ENCODE results near the gene ATP8B3.

The ATP8B3 gene

DNA sequence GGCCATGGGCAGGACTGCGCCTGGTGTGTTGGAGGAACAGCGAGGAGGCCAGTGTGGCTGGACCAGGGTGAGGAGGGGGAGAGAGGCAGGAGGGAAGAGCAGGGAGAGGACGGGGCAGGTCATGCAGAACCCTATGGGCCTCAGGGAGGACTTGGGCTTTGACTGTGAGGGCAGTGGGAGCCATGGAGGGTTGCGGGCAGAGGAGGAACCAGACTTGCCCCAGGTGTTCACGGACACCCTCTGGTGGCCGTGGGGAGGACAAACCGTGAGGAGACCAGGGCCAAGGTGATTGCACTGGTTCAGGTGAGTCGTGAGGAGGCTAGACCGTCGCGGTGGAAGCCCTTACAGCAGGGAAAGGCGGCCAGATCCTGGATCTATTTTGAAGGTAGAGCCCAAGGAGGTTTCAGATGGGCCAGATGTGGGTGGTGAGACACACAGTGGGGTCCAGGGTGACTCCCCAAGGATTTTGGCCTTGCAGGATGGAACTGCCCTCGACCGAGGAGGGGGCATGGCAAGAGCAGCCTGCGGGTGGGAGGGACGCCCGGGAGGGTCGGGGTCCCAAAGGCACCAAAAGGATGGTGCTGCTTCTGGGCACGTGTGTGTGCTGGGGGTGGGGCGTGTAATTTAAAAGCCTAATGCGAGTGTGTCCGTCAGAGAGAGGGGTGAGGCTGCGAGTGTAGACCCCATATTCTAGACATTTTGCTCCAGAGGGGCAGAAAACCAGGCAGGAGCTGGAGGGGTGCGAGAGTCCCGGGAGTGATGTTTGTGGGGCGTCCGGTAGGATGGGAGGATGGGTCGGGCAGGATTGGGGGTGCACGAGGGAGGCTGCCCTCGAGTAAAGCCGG, 39.0 kb upstream of the ATP8B3 start:
- Histone ChIP-seq H3K27me3 (ENCODE audit: control insufficient read depth in 2 of 2, insufficient read depth in 2 of 2, low read length in 2 of 2) (no peaks in the 10 kb centered on the region), H3K4me3 (ENCODE audit: low read length in 2 of 2) (no peak overlapping the region), H3K9ac (ENCODE audit: low read depth in 1 of 2, low read length in 2 of 2) (no peak overlapping the region), H3K9me3 (ENCODE audit: control insufficient read depth in 2 of 2, low read length in 2 of 2) (no peaks in the 10 kb centered on the region), H3K36me3 (ENCODE audit: control insufficient read depth in 2 of 2, insufficient read depth in 2 of 2, low read length in 2 of 2) (peaks cover 0 to 2% of the 10 kb centered on the region in 2 donors), H3K4me1 (ENCODE audit: control insufficient read depth in 2 of 2, insufficient read depth in 2 of 2, low read length in 2 of 2) (peaks cover 48 to 56% of the 10 kb centered on the region in 2 donors), H3K27ac (ENCODE audit: low read depth in 2 of 2, low read length in 2 of 2) (no peak overlapping the region)

DNA sequence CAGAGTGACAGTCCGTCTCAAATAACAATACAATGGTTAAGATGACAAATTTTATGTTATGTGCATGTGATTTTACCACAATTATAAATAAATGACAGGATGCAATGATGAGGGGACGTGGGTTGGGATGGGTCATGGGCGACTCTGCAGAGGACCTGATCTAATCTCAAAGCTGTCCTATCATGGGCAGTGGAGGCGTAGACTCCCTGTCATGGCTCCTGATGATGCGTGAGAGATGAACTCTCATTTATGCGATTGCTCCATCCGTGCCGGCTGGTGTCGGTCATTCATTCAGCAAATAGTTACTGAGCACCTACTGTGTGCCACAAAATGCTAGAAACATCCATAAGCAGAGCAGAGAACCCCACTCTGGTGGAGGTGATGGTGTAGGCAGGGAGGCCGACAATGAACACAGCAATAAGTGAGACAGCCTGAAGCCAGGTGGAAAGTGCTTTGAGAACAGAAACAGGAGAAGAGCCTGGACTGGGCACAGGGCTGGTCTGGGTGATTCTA, 37.9 kb upstream of the ATP8B3 start:
- peaks cover 46 to 51% of the 10 kb centered on the region in 2 donors for H3K4me1 ChIP-seq (ENCODE audit: control insufficient read depth in 2 of 2, insufficient read depth in 2 of 2, low read length in 2 of 2)

GRCh38 chr19:1849132-1849474, 37.0 kb upstream of the ATP8B3 start:
- Histone ChIP-seq H3K27ac (ENCODE audit: low read depth in 2 of 2, low read length in 2 of 2) (peak overlapping the region; percentile 16 to 96), H3K27me3 (ENCODE audit: control insufficient read depth in 2 of 2, insufficient read depth in 2 of 2, low read length in 2 of 2) (no peaks in the 10 kb centered on the region), H3K36me3 (ENCODE audit: control insufficient read depth in 2 of 2, insufficient read depth in 2 of 2, low read length in 2 of 2) (peaks cover 0 to 6% of the 10 kb centered on the region in 2 donors), H3K4me1 (ENCODE audit: control insufficient read depth in 2 of 2, insufficient read depth in 2 of 2, low read length in 2 of 2) (peaks cover 42 to 51% of the 10 kb centered on the region in 2 donors), H3K9ac (ENCODE audit: low read depth in 1 of 2, low read length in 2 of 2) (peak overlapping the region; percentile 80 to 90), H3K4me3 (ENCODE audit: low read length in 2 of 2) (peak overlapping the region; percentile 42 to 68), H3K9me3 (ENCODE audit: control insufficient read depth in 2 of 2, low read length in 2 of 2) (no peaks in the 10 kb centered on the region)

More for the DNA sequence above, 37.9 kb upstream of the ATP8B3 start:
- Histone ChIP-seq H3K27me3 (ENCODE audit: control insufficient read depth in 2 of 2, insufficient read depth in 2 of 2, low read length in 2 of 2) (no peaks in the 10 kb centered on the region), H3K9ac (ENCODE audit: low read depth in 1 of 2, low read length in 2 of 2) (no peak overlapping the region), H3K4me3 (ENCODE audit: low read length in 2 of 2) (no peak overlapping the region), H3K9me3 (ENCODE audit: control insufficient read depth in 2 of 2, low read length in 2 of 2) (no peaks in the 10 kb centered on the region), H3K27ac (ENCODE audit: low read depth in 2 of 2, low read length in 2 of 2) (no peak overlapping the region), H3K36me3 (ENCODE audit: control insufficient read depth in 2 of 2, insufficient read depth in 2 of 2, low read length in 2 of 2) (peaks cover 0 to 6% of the 10 kb centered on the region in 2 donors)

DNA sequence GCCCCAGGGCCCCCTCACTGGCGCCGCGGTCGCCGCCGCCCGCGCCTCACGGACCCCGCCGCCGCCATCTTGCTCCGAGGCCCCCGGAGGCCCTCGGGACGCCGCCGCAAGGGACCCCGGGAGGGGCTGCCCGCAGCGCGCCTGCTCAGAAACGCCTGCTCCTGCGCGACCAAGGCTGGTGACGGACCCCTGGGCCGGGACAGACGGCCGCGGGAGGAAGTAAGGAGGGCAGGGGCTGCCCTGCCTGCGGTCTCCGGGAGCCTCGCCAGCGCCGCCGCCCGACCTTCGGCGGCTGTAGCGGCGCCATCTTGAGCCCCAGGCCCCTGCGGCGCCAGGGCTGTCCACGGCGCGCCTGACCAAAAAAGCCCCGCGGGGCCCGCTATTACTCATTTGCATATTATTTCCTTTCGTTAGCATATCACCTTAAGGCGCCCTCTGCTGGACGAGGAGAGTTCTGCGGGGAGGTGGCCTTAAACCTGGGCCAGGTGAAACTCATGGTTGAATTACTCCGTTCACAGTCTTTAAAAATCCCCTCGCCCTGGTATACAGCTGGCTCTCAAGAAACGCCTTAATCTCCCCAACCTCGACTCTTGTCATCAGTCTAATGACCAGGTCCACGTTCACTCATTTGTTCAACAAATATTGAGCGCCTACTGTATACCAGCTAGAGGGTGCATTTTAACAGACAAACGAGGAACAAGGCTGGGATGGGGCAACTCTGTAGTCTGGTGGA, 36.5 kb upstream of the ATP8B3 start, which contains the start of gene REXO1:
Gene REXO1, minus strand, starts transcription at position 85 of the 733 bp plus-strand sequence. CDS start 125 bp downstream, outside the sequence.
- peaks cover 38 to 47% of the 10 kb centered on the region in 2 donors for H3K4me1 ChIP-seq (ENCODE audit: control insufficient read depth in 2 of 2, insufficient read depth in 2 of 2, low read length in 2 of 2)

GRCh38 chr19:1847684-1848398, 35.8 kb upstream of the ATP8B3 start:
- H3K27ac ChIP-seq (ENCODE audit: low read depth in 2 of 2, low read length in 2 of 2): peak overlapping the region; percentile 96 to 97
- peaks cover 33 to 41% of the 10 kb centered on the region in 2 donors for H3K4me1 ChIP-seq (ENCODE audit: control insufficient read depth in 2 of 2, insufficient read depth in 2 of 2, low read length in 2 of 2)

More for the DNA sequence above, 36.5 kb upstream of the ATP8B3 start, which contains the start of gene REXO1:
- H3K4me3 ChIP-seq (ENCODE audit: low read length in 2 of 2): peak within 1 kb of the TSS; percentile 68 to 91
- peak within 1 kb of the TSS; percentile 96 to 97 for H3K27ac ChIP-seq (ENCODE audit: low read depth in 2 of 2, low read length in 2 of 2)
- peak within 1 kb of the TSS; percentile 80 to 90 for H3K9ac ChIP-seq (ENCODE audit: low read depth in 1 of 2, low read length in 2 of 2)
- H3K36me3 ChIP-seq (ENCODE audit: control insufficient read depth in 2 of 2, insufficient read depth in 2 of 2, low read length in 2 of 2): peaks cover 0 to 9% of the 10 kb centered on the region in 2 donors
- no peaks in the 10 kb centered on the region for H3K9me3 ChIP-seq (ENCODE audit: control insufficient read depth in 2 of 2, low read length in 2 of 2)
- no peaks in the 10 kb centered on the region for H3K27me3 ChIP-seq (ENCODE audit: control insufficient read depth in 2 of 2, insufficient read depth in 2 of 2, low read length in 2 of 2)

GRCh38 chr19:1847348-1847683, 35.2 kb upstream of the ATP8B3 start:
- Histone ChIP-seq H3K27ac (ENCODE audit: low read depth in 2 of 2, low read length in 2 of 2) (peak overlapping the region; percentile 96 to 97), H3K9me3 (ENCODE audit: control insufficient read depth in 2 of 2, low read length in 2 of 2) (no peaks in the 10 kb centered on the region), H3K36me3 (ENCODE audit: control insufficient read depth in 2 of 2, insufficient read depth in 2 of 2, low read length in 2 of 2) (peaks cover 0 to 9% of the 10 kb centered on the region in 2 donors), H3K4me3 (ENCODE audit: low read length in 2 of 2) (peak overlapping the region; percentile 68 to 91), H3K27me3 (ENCODE audit: control insufficient read depth in 2 of 2, insufficient read depth in 2 of 2, low read length in 2 of 2) (no peaks in the 10 kb centered on the region), H3K4me1 (ENCODE audit: control insufficient read depth in 2 of 2, insufficient read depth in 2 of 2, low read length in 2 of 2) (peaks cover 30 to 38% of the 10 kb centered on the region in 2 donors), H3K9ac (ENCODE audit: low read depth in 1 of 2, low read length in 2 of 2) (peak overlapping the region; percentile 80 to 90)

More at GRCh38 chr19:1847684-1848398, 35.8 kb upstream of the ATP8B3 start:
- Histone ChIP-seq H3K9me3 (ENCODE audit: control insufficient read depth in 2 of 2, low read length in 2 of 2) (no peaks in the 10 kb centered on the region), H3K27me3 (ENCODE audit: control insufficient read depth in 2 of 2, insufficient read depth in 2 of 2, low read length in 2 of 2) (no peaks in the 10 kb centered on the region), H3K9ac (ENCODE audit: low read depth in 1 of 2, low read length in 2 of 2) (peak overlapping the region; percentile 80 to 90), H3K36me3 (ENCODE audit: control insufficient read depth in 2 of 2, insufficient read depth in 2 of 2, low read length in 2 of 2) (peaks cover 0 to 9% of the 10 kb centered on the region in 2 donors), H3K4me3 (ENCODE audit: low read length in 2 of 2) (peak overlapping the region; percentile 68 to 91)

DNA sequence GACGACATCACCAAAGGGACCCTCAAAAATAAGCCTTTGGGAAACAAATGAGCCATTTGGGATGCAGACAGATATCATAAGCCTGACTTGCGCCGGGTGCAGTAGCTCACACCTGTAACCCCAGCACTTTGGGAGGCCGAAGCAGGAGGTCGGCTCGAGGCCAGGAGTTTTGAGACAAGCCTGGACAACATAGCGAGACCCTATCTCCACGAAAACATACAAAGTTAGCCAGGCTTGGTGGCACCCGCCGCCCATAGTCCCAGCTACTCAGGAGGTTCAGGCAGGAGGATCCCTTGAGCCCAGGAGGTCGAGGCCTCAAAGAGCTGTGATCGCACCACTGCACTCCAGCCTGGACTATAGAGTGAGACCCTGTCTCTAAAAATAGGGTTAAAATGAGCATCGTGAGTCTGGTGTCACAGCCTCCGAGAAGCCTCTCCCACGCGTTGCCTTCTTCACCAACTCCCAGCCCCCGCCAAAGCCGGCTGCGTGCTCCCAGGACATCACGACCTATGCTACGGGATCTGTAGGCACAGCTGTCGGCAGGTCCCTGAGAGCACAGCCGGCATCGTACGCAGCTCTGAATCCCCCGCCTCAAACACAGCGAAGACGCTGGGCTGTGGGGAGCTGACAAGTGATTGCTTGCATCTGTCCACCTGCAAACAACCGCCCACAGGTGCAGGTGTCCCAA, 34.6 kb upstream of the ATP8B3 start:
- peak overlapping the region in 1 of 2 donors; percentile 96 for H3K27ac ChIP-seq (ENCODE audit: low read depth in 2 of 2, low read length in 2 of 2)
- H3K4me3 ChIP-seq (ENCODE audit: low read length in 2 of 2): peak overlapping the region; percentile 68 to 91
- H3K9me3 ChIP-seq (ENCODE audit: control insufficient read depth in 2 of 2, low read length in 2 of 2): no peaks in the 10 kb centered on the region
- H3K9ac ChIP-seq (ENCODE audit: low read depth in 1 of 2, low read length in 2 of 2): peak overlapping the region; percentile 58 to 80
- no peaks in the 10 kb centered on the region for H3K27me3 ChIP-seq (ENCODE audit: control insufficient read depth in 2 of 2, insufficient read depth in 2 of 2, low read length in 2 of 2)
- peaks cover 0 to 9% of the 10 kb centered on the region in 2 donors for H3K36me3 ChIP-seq (ENCODE audit: control insufficient read depth in 2 of 2, insufficient read depth in 2 of 2, low read length in 2 of 2)
- peaks cover 28 to 39% of the 10 kb centered on the region in 2 donors for H3K4me1 ChIP-seq (ENCODE audit: control insufficient read depth in 2 of 2, insufficient read depth in 2 of 2, low read length in 2 of 2)

DNA sequence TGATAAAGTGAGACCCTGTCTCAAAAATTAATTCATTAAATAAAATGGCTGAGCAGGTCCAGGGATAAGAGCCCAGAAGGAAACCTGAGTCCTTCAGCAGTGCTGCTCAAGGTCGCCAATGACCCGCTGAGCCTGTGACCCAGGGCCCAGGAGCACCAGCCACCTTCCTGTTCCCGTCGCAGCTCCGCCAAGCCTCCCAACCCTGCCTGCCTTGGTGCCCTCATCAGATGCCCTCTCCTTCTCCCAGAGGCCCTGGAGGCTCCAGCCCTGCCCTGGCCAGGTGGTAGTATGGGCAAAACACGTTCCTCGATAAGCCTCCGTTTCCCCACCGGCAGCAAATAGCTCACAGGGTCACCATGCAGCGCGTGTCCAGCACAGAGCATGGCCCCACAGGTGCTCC, 33.6 kb upstream of the ATP8B3 start:
- Histone ChIP-seq H3K36me3 (ENCODE audit: control insufficient read depth in 2 of 2, insufficient read depth in 2 of 2, low read length in 2 of 2) (peaks cover 0 to 9% of the 10 kb centered on the region in 2 donors), H3K9me3 (ENCODE audit: control insufficient read depth in 2 of 2, low read length in 2 of 2) (no peaks in the 10 kb centered on the region), H3K4me3 (ENCODE audit: low read length in 2 of 2) (no peak overlapping the region), H3K9ac (ENCODE audit: low read depth in 1 of 2, low read length in 2 of 2) (no peak overlapping the region), H3K4me1 (ENCODE audit: control insufficient read depth in 2 of 2, insufficient read depth in 2 of 2, low read length in 2 of 2) (peaks cover 39 to 49% of the 10 kb centered on the region in 2 donors), H3K27me3 (ENCODE audit: control insufficient read depth in 2 of 2, insufficient read depth in 2 of 2, low read length in 2 of 2) (no peaks in the 10 kb centered on the region), H3K27ac (ENCODE audit: low read depth in 2 of 2, low read length in 2 of 2) (no peak overlapping the region)

DNA sequence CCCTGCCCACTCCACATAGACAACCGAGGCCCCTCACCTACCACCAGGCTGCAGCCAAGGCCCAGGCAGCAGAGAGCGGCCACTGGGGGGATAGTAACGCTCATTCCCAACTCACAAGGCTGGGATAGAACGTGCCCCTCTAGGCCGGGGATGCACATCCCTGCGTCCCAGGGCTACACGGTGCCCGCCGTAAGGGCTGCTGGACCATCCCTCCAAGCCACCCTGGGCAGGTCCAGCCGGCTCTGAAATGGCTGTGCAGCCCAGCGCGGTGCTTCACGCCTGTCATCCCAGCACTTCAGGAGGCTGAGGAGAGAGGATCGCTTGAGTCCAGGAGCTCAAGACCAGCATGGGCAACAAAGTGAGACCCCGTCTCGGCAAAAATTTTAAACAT, 33.0 kb upstream of the ATP8B3 start:
- peaks cover 44 to 55% of the 10 kb centered on the region in 2 donors for H3K4me1 ChIP-seq (ENCODE audit: control insufficient read depth in 2 of 2, insufficient read depth in 2 of 2, low read length in 2 of 2)
- no peaks in the 10 kb centered on the region for H3K9me3 ChIP-seq (ENCODE audit: control insufficient read depth in 2 of 2, low read length in 2 of 2)
- no peak overlapping the region for H3K9ac ChIP-seq (ENCODE audit: low read depth in 1 of 2, low read length in 2 of 2)
- no peak overlapping the region for H3K4me3 ChIP-seq (ENCODE audit: low read length in 2 of 2)
- H3K27ac ChIP-seq (ENCODE audit: low read depth in 2 of 2, low read length in 2 of 2): no peak overlapping the region
- no peaks in the 10 kb centered on the region for H3K27me3 ChIP-seq (ENCODE audit: control insufficient read depth in 2 of 2, insufficient read depth in 2 of 2, low read length in 2 of 2)
- peaks cover 0 to 9% of the 10 kb centered on the region in 2 donors for H3K36me3 ChIP-seq (ENCODE audit: control insufficient read depth in 2 of 2, insufficient read depth in 2 of 2, low read length in 2 of 2)

Measured in mucosa of rectum (tissue), 2 donors.